GM23338 (cell line): ENCODE data around the gene IGSF9B. TPM values are rescaled to one million over a fixed set of nuclear protein-coding genes. Genes with fewer than 3 reads are reported as not detected.

Experiments used
- ATAC-seq: fragments of 200-7000 bp; cut with Tn5 transposase; 3 replicates; pipeline ENCODE4 v1.9.1; 2020
- DNase-seq: peaks from one replicate; pipeline ENCODE4 v3.0.0-alpha.2; 2015; ENCODE audit warnings: low spot score
- H2AFZ ChIP-seq: fragments of 200-600 bp; sonication (generic); 2 replicates; pipeline ENCODE4 v1.8.0; 2016; ENCODE audit warnings: antibody characterized with exemption, mild to moderate bottlenecking, moderate library complexity
- H3F3A ChIP-seq: fragments of 200-600 bp; sonication (generic); replicated peaks from 2 replicates; pipeline ENCODE4 v1.8.0; 2017; ENCODE audit warnings: antibody characterized with exemption, mixed run types, low read depth
- H3K27ac ChIP-seq: fragments of 200-600 bp; sonication (generic); 2 replicates; pipeline ENCODE4 v1.6.1; 2016; ENCODE audit warnings: low read depth
- H3K27me3 ChIP-seq: fragments of 200-600 bp; sonication (generic); 2 replicates; pipeline ENCODE4 v1.8.0; 2016; ENCODE audit warnings: mild to moderate bottlenecking, mixed run types, moderate library complexity; ENCODE audit not compliant: insufficient read depth
- H3K36me3 ChIP-seq: fragments of 200-600 bp; sonication (generic); 2 replicates; pipeline ENCODE4 v1.8.0; 2016; ENCODE audit warnings: mild to moderate bottlenecking; ENCODE audit not compliant: insufficient read depth
- H3K4me1 ChIP-seq: fragments of 200-600 bp; sonication (generic); 2 replicates; pipeline ENCODE4 v1.8.0; 2016; ENCODE audit warnings: mild to moderate bottlenecking, moderate library complexity; ENCODE audit not compliant: insufficient read depth
- H3K4me2 ChIP-seq: fragments of 200-600 bp; sonication (generic); 2 replicates; pipeline ENCODE4 v1.7.1; 2017; ENCODE audit warnings: mixed run types
- H3K4me3 ChIP-seq: fragments of 200-600 bp; sonication (generic); 2 replicates; pipeline ENCODE4 v1.6.1; 2016; ENCODE audit warnings: mixed run types
- H3K79me2 ChIP-seq: fragments of 200-600 bp; sonication (generic); replicated peaks from 2 replicates; pipeline ENCODE4 v1.8.0; 2017; ENCODE audit warnings: mild to moderate bottlenecking; ENCODE audit not compliant: insufficient read depth
- H3K9me2 ChIP-seq: fragments of 200-600 bp; sonication (generic); 2 replicates; pipeline ENCODE4 v1.8.0; 2017; ENCODE audit not compliant: insufficient read depth
- H4K20me1 ChIP-seq: fragments of 200-600 bp; sonication (generic); replicated peaks from 2 replicates; pipeline ENCODE4 v1.8.0; 2017; ENCODE audit warnings: mild to moderate bottlenecking; ENCODE audit not compliant: insufficient read depth
- H3K27ac Mint-ChIP-seq: 2 replicates; pipeline ENCODE4 v1.8.0; 2020; ENCODE audit warnings: inconsistent platforms, mild to moderate bottlenecking, moderate library complexity, mixed read lengths
- H3K27me3 Mint-ChIP-seq: 3 replicates; pipeline ENCODE4 v1.8.0; 2022; ENCODE audit warnings: low read depth, mild to moderate bottlenecking, moderate library complexity, mixed read lengths, inconsistent platforms; ENCODE audit not compliant: insufficient read depth, poor library complexity
- H3K36me3 Mint-ChIP-seq: 3 replicates; pipeline ENCODE4 v1.8.0; 2021; ENCODE audit warnings: low read depth, mild to moderate bottlenecking, inconsistent platforms, moderate library complexity, mixed read lengths
- H3K4me1 Mint-ChIP-seq: 3 replicates; pipeline ENCODE4 v1.8.0; 2020; ENCODE audit warnings: mild to moderate bottlenecking, inconsistent platforms, mixed read lengths
- H3K4me3 Mint-ChIP-seq: 3 replicates; pipeline ENCODE4 v1.8.0; 2021; ENCODE audit warnings: moderate library complexity, mild to moderate bottlenecking, inconsistent platforms, mixed read lengths
- H3K9me3 Mint-ChIP-seq: 3 replicates; pipeline ENCODE4 v1.8.0; 2020; ENCODE audit warnings: moderate library complexity, mild to moderate bottlenecking, inconsistent platforms, mixed read lengths
- EZH2 ChIP-seq: fragments of 200-600 bp; sonication (generic); IDR thresholded peaks from one replicate; pipeline ENCODE4 v1.8.0; 2017; ENCODE audit warnings: antibody characterized with exemption, mild to moderate bottlenecking, low read depth; ENCODE audit not compliant: unreplicated experiment
- EZH2phosphoT487 ChIP-seq: fragments of 200-600 bp; sonication (generic); IDR thresholded peaks from one replicate; pipeline ENCODE4 v1.8.1; 2018; ENCODE audit warnings: antibody characterized with exemption; ENCODE audit not compliant: unreplicated experiment
- NANOG ChIP-seq: IDR thresholded peaks from 2 replicates; pipeline ENCODE4 v1.6.1; 2016; ENCODE audit warnings: antibody characterized with exemption, borderline replicate concordance
- ZNF114 ChIP-seq: fragments of 250-450 bp; sonication (Bioruptor Pico); IDR thresholded peaks from 2 replicates; pipeline ENCODE4 v1.5.0; 2020; ENCODE audit warnings: mild to moderate bottlenecking, moderate library complexity
- polyA plus RNA-seq: library from polyadenylated mRNA; unstranded; fragments of >200 nt; fragmentation: Nextera tagmentation; extraction: Ambion mirVana; gene quantifications from 2 replicates; pipeline ENCODE4 v1.2.1, GENCODE V29; 2016
- total RNA-seq: library from RNA; depleted of rRNA; stranded (reverse); fragments of >200 nt; shearing (Covaris generic); gene quantifications from 2 replicates; pipeline ENCODE4 v1.2.3, GENCODE V29; 2014
- TF ChIP-seq, protein P1 (sequence below): fragments of 250-450 bp; sonication (Bioruptor Pico); IDR thresholded peaks from 2 replicates; pipeline ENCODE4 v1.5.0; 2020; ENCODE audit warnings: mild to moderate bottlenecking, moderate library complexity
- TF ChIP-seq, protein P2 (sequence below): IDR thresholded peaks from 2 replicates; pipeline ENCODE4 v1.6.1; 2016; ENCODE audit warnings: antibody characterized with exemption
- TF ChIP-seq, protein P3 (sequence below), 2 experiments: fragments of 200-600 bp in 1 of 2; sonication (generic) in 1 of 2; conservative IDR thresholded peaks; 2 replicates each; pipeline versions ENCODE4 v1.5.1 to v1.6.1; 2016 to 2017; ENCODE audit warnings: antibody characterized with exemption in 2 of 2, low read depth in 2 of 2, mild to moderate bottlenecking in 2 of 2, moderate library complexity in 1 of 2

IGSF9B gene
- total and polyA plus RNA-seq, 2 experiments from 2014 or later, result 8.7 to 51.2 TPM

- Histone ChIP-seq H4K20me1 (peaks cover 45% of the 10 kb centered on the region), H3K4me1 (peaks cover 76% of the 10 kb centered on the region), H3K79me2 (peaks cover 81% of the 10 kb centered on the region), H3K4me2 (peak overlapping the region; percentile 78), H3K27ac (peak overlapping the region; percentile 85), H3F3A (no peaks in the 10 kb centered on the region; the same call in 1 of the 2 replicates), H3K9me2 (no peaks in the 10 kb centered on the region), H2AFZ (0 out of 2 replicates have a peak overlapping the region, but pooled peaks have one; percentile 69), H3K36me3 (no peaks in the 10 kb centered on the region), H3K27me3 (peaks cover 17% of the 10 kb centered on the region), H3K4me3 (peak overlapping the region; percentile 45)
- ATAC-seq, result peak; percentile 21
- peaks cover 4% of the 10 kb centered on the region; the same call in 1 of the 3 replicates for H3K36me3 Mint-ChIP-seq
- H3K27me3 Mint-ChIP-seq, result peaks cover 36% of the 10 kb centered on the region
- DNase-seq, result peak; percentile 74
- no peaks in the 10 kb centered on the region; the same call in 2 of the 3 replicates for H3K9me3 Mint-ChIP-seq
- peaks cover 84% of the 10 kb centered on the region for H3K4me1 Mint-ChIP-seq
- TF ChIP-seq EZH2 (no peak), ZNF114 (no peak)
- peak overlapping the region; percentile 83 for H3K27ac Mint-ChIP-seq
- H3K4me3 Mint-ChIP-seq, result peak overlapping the region; percentile 68
Measured at GRCh38 chr11:133951327-133952198, 5.2 kb downstream of the IGSF9B start.

DNA sequence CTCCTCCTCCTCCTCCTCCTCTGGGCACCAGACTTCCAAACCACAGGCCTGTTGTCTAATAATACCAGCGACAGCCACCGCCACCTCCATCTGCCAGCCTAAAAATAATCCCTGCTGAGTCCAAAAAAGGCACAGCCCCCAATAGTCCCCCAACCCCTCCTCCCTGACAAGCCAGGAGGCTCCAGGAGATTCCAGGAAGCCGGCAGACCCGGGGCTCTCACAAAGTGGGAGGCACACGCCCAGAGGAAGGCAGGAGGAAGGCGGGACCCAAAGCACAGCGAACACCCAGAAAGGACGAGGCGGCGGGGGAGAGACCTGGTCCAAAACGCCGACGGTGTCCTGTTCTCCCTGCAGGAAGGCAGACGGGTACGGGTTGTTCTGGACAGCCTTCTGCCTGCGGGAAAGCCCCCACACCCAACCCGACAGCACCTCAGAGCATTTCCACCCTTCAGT lies 5.9 kb downstream of the IGSF9B start:
- DNase-seq, result peak; percentile 64
- Histone ChIP-seq H3K4me3 (peak overlapping the region; percentile 45), H3K27ac (peak overlapping the region; percentile 85)

More for the DNA sequence above, 5.9 kb downstream of the IGSF9B start:
- Mint-ChIP-seq H3K4me3 (peak overlapping the region; percentile 68), H3K27me3 (peaks cover 36% of the 10 kb centered on the region), H3K4me1 (peaks cover 90% of the 10 kb centered on the region), H3K27ac (no peak overlapping the region; the same call in 1 of the 2 replicates), H3K36me3 (peaks cover 4% of the 10 kb centered on the region; the same call in 1 of the 3 replicates), H3K9me3 (no peaks in the 10 kb centered on the region; the same call in 2 of the 3 replicates)
- H3K9me2 ChIP-seq, result no peaks in the 10 kb centered on the region
- H3K79me2 ChIP-seq, result peaks cover 88% of the 10 kb centered on the region
- peaks cover 15% of the 10 kb centered on the region for H3K27me3 ChIP-seq
- peak; percentile 6 for ATAC-seq
- H3K36me3 ChIP-seq, result no peaks in the 10 kb centered on the region
- peaks cover 78% of the 10 kb centered on the region for H3K4me1 ChIP-seq
- H3F3A ChIP-seq, result no peaks in the 10 kb centered on the region; the same call in 1 of the 2 replicates
- H4K20me1 ChIP-seq, result peaks cover 45% of the 10 kb centered on the region
- TF ChIP-seq EZH2phosphoT487, result no peak
- TF ChIP-seq, protein P1, sequence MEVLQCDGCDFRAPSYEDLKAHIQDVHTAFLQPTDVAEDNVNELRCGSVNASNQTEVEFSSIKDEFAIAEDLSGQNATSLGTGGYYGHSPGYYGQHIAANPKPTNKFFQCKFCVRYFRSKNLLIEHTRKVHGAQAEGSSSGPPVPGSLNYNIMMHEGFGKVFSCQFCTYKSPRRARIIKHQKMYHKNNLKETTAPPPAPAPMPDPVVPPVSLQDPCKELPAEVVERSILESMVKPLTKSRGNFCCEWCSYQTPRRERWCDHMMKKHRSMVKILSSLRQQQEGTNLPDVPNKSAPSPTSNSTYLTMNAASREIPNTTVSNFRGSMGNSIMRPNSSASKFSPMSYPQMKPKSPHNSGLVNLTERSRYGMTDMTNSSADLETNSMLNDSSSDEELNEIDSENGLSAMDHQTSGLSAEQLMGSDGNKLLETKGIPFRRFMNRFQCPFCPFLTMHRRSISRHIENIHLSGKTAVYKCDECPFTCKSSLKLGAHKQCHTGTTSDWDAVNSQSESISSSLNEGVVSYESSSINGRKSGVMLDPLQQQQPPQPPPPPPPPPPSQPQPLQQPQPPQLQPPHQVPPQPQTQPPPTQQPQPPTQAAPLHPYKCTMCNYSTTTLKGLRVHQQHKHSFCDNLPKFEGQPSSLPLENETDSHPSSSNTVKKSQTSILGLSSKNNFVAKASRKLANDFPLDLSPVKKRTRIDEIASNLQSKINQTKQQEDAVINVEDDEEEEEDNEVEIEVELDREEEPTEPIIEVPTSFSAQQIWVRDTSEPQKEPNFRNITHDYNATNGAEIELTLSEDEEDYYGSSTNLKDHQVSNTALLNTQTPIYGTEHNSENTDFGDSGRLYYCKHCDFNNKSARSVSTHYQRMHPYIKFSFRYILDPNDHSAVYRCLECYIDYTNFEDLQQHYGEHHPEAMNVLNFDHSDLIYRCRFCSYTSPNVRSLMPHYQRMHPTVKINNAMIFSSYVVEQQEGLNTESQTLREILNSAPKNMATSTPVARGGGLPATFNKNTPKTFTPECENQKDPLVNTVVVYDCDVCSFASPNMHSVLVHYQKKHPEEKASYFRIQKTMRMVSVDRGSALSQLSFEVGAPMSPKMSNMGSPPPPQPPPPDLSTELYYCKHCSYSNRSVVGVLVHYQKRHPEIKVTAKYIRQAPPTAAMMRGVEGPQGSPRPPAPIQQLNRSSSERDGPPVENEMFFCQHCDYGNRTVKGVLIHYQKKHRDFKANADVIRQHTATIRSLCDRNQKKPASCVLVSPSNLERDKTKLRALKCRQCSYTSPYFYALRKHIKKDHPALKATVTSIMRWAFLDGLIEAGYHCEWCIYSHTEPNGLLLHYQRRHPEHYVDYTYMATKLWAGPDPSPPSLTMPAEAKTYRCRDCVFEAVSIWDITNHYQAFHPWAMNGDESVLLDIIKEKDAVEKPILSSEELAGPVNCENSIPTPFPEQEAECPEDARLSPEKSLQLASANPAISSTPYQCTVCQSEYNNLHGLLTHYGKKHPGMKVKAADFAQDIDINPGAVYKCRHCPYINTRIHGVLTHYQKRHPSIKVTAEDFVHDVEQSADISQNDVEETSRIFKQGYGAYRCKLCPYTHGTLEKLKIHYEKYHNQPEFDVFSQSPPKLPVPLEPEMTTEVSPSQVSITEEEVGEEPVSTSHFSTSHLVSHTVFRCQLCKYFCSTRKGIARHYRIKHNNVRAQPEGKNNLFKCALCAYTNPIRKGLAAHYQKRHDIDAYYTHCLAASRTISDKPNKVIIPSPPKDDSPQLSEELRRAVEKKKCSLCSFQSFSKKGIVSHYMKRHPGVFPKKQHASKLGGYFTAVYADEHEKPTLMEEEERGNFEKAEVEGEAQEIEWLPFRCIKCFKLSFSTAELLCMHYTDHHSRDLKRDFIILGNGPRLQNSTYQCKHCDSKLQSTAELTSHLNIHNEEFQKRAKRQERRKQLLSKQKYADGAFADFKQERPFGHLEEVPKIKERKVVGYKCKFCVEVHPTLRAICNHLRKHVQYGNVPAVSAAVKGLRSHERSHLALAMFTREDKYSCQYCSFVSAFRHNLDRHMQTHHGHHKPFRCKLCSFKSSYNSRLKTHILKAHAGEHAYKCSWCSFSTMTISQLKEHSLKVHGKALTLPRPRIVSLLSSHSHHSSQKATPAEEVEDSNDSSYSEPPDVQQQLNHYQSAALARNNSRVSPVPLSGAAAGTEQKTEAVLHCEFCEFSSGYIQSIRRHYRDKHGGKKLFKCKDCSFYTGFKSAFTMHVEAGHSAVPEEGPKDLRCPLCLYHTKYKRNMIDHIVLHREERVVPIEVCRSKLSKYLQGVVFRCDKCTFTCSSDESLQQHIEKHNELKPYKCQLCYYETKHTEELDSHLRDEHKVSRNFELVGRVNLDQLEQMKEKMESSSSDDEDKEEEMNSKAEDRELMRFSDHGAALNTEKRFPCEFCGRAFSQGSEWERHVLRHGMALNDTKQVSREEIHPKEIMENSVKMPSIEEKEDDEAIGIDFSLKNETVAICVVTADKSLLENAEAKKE (CRISPR knock-in tag), result no peak
- TF ChIP-seq ZNF114, result no peak
- TF ChIP-seq, protein P2, sequence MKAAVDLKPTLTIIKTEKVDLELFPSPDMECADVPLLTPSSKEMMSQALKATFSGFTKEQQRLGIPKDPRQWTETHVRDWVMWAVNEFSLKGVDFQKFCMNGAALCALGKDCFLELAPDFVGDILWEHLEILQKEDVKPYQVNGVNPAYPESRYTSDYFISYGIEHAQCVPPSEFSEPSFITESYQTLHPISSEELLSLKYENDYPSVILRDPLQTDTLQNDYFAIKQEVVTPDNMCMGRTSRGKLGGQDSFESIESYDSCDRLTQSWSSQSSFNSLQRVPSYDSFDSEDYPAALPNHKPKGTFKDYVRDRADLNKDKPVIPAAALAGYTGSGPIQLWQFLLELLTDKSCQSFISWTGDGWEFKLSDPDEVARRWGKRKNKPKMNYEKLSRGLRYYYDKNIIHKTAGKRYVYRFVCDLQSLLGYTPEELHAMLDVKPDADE, result no peak
- TF ChIP-seq, protein P3, sequence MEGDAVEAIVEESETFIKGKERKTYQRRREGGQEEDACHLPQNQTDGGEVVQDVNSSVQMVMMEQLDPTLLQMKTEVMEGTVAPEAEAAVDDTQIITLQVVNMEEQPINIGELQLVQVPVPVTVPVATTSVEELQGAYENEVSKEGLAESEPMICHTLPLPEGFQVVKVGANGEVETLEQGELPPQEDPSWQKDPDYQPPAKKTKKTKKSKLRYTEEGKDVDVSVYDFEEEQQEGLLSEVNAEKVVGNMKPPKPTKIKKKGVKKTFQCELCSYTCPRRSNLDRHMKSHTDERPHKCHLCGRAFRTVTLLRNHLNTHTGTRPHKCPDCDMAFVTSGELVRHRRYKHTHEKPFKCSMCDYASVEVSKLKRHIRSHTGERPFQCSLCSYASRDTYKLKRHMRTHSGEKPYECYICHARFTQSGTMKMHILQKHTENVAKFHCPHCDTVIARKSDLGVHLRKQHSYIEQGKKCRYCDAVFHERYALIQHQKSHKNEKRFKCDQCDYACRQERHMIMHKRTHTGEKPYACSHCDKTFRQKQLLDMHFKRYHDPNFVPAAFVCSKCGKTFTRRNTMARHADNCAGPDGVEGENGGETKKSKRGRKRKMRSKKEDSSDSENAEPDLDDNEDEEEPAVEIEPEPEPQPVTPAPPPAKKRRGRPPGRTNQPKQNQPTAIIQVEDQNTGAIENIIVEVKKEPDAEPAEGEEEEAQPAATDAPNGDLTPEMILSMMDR (conservative IDR thresholded peaks at IDR 0.05; ENCODE audit: low read depth in 2 of 2), result no peak
- TF ChIP-seq NANOG, result no peak
- H3K4me2 ChIP-seq, result peak overlapping the region; percentile 78
- no peak overlapping the region for H2AFZ ChIP-seq
